Measurements from ENCODE around the gene IHH.

IHH gene

GRCh38 chr2:219056896-219057708, 3.6 kb downstream of the IHH start:
- Histone ChIP-seq H3K36me3 (ENCODE audit: control insufficient read depth in 2 of 2, insufficient read depth in 1 of 2, low read length in 2 of 2) (no peaks in the 10 kb centered on the region), H3K4me1 (ENCODE audit: control insufficient read depth, insufficient read depth, low read length) (no peaks in the 10 kb centered on the region; the same call in 1 of the 2 replicates), H3K9me3 (ENCODE audit: control insufficient read depth, insufficient read depth, low read depth, low read length) (no peaks in the 10 kb centered on the region), H3K27ac (ENCODE audit: extremely low read depth, low read depth, low read length) (no peak overlapping the region), H3K4me3 (ENCODE audit: low read depth, low read length) (no peak overlapping the region)
- POLR2A ChIA-PET, result no interaction called here
- CTCF ChIA-PET, result interaction anchor here (0.7 to 4.9 kb wide), 18 partner anchors 9 to 181 kb away, joined by 3 to 39 read pairs (median 6); partner anchors contain the start of gene NHEJ1
- TF ChIP-seq ZNF404 (tag by site-specific recombination; IDR thresholded peaks at IDR 0.05) (no peak), ZNF2 (tag by site-specific recombination; IDR thresholded peaks at IDR 0.05) (no peak), ZNF558 (tag by site-specific recombination; IDR thresholded peaks at IDR 0.05) (no peak), ZFHX2 (tag by site-specific recombination; conservative IDR thresholded peaks at IDR 0.05) (no peak), KLF10 (tag by site-specific recombination; IDR thresholded peaks at IDR 0.05) (no peak), ZSCAN18 (tag by site-specific recombination; IDR thresholded peaks at IDR 0.05) (no peak), ZNF645 (tag by site-specific recombination; IDR thresholded peaks at IDR 0.05) (no peak), PRDM6 (tag by site-specific recombination; IDR thresholded peaks at IDR 0.05) (no peak), HOXD13 (CRISPR knock-in tag; IDR thresholded peaks at IDR 0.05; ENCODE audit: borderline replicate concordance) (no peak), ZXDB (tag by site-specific recombination; IDR thresholded peaks at IDR 0.05) (no peak), ZNF138 (tag by site-specific recombination; IDR thresholded peaks at IDR 0.05; ENCODE audit: borderline replicate concordance) (no peak), ZNF701 (tag by site-specific recombination; IDR thresholded peaks at IDR 0.05) (no peak), ZNF768 (tag by site-specific recombination; IDR thresholded peaks at IDR 0.05) (no peak), WT1 (tag by site-specific recombination; IDR thresholded peaks at IDR 0.05) (no peak), ZNF132 (tag by site-specific recombination; IDR thresholded peaks at IDR 0.05; ENCODE audit: borderline replicate concordance) (no peak), ZNF26 (tag by site-specific recombination; IDR thresholded peaks at IDR 0.05) (no peak)

- CTCF ChIA-PET, result interaction anchor here (0.8 to 4.9 kb wide), 4 partner anchors 17 to 160 kb away, joined by 3 to 39 read pairs (median 12); no protein-coding TSS in a partner anchor
- TF ChIP-seq ZNF707 (tag by site-specific recombination; IDR thresholded peaks at IDR 0.05) (no peak), ZNF580 (tag by site-specific recombination; IDR thresholded peaks at IDR 0.05) (no peak), ZNF354C (tag by site-specific recombination; IDR thresholded peaks at IDR 0.05; ENCODE audit: borderline replicate concordance, low read depth) (no peak), GFI1B (tag by site-specific recombination; IDR thresholded peaks at IDR 0.05) (no peak), ZBTB10 (tag by site-specific recombination; IDR thresholded peaks at IDR 0.05) (no peak), ZNF626 (tag by site-specific recombination; IDR thresholded peaks at IDR 0.05) (no peak)
- Histone ChIP-seq H3K27ac (ENCODE audit: extremely low read depth, low read depth, low read length) (no peak overlapping the region), H3K4me3 (ENCODE audit: low read depth, low read length) (no peak overlapping the region), H3K4me1 (ENCODE audit: control insufficient read depth, insufficient read depth, low read length) (no peaks in the 10 kb centered on the region; the same call in 1 of the 2 replicates), H3K36me3 (ENCODE audit: control insufficient read depth in 2 of 2, insufficient read depth in 1 of 2, low read length in 2 of 2) (no peaks in the 10 kb centered on the region), H3K9me3 (ENCODE audit: control insufficient read depth, insufficient read depth, low read depth, low read length) (no peaks in the 10 kb centered on the region)
- POLR2A ChIA-PET, result no interaction called here
Measured at GRCh38 chr2:219056176-219056895, 4.4 kb downstream of the IHH start.
